DMS79 treated with DMSO at 0.1 percent for 48 hours (cell line): ENCODE measurements around the gene NLRP6.
A peak's percentile ranks its signal among the peaks of the same experiment; 100 is the strongest.

Experiments used
- DNase-seq: peaks from one replicate; lab custom pipeline; 2025; lab: John Stamatoyannopoulos, UW

The NLRP6 gene

GRCh38 chr11:282171-282570 lies 4.0 kb downstream of the NLRP6 start:
- no peak for DNase-seq

GRCh38 chr11:282630-283360 lies 4.6 kb downstream of the NLRP6 start:
- no peak for DNase-seq

GRCh38 chr11:283405-284104 lies 5.3 kb downstream of the NLRP6 start:
- no peak for DNase-seq

- no peak for DNase-seq
These were observed 6.2 kb downstream of the NLRP6 start for GRCh38 chr11:284105-285020.

- no peak for DNase-seq
These were observed 7.0 kb downstream of the NLRP6 start for GRCh38 chr11:285021-285893.

- no peak for DNase-seq
These were observed 7.7 kb downstream of the NLRP6 start for GRCh38 chr11:285894-286220.

GRCh38 chr11:286977-287820 lies 9.0 kb downstream of the NLRP6 start:
- DNase-seq = peak; percentile 56

GRCh38 chr11:287821-288477 lies 9.7 kb downstream of the NLRP6 start:
- DNase-seq = no peak

- DNase-seq = no peak
These were observed 10.5 kb downstream of the NLRP6 start, which contains the start of gene PGGHG for GRCh38 chr11:288478-289397. Gene PGGHG (plus strand): TSS chr11:289126. CDS start chr11:289817, 691 bp downstream.

- no peak for DNase-seq
These were observed 11.1 kb downstream of the NLRP6 start for GRCh38 chr11:289398-289711.

- no peak for DNase-seq
These were observed 11.8 kb downstream of the NLRP6 start for GRCh38 chr11:289712-290620.

GRCh38 chr11:290621-291231 lies 12.5 kb downstream of the NLRP6 start:
- DNase-seq = no peak

- no peak for DNase-seq
These were observed 13.3 kb downstream of the NLRP6 start for GRCh38 chr11:291281-292210.

- no peak for DNase-seq
These were observed 14.3 kb downstream of the NLRP6 start for GRCh38 chr11:292211-293121.

- no peak for DNase-seq
These were observed 15.2 kb downstream of the NLRP6 start for GRCh38 chr11:293271-293851.
